Ovary (tissue), 9 donors: ENCODE measurements around the gene ZDHHC17. TPM values are rescaled to one million over a fixed set of nuclear protein-coding genes. Genes with fewer than 3 reads are reported as not detected.
A peak's percentile ranks its signal among the peaks of the same experiment; 100 is the strongest.
"Not testable (repeated sequence)": the region's sequence is repeated elsewhere in the genome, so short reads cannot be mapped to it uniquely, and the experiment has no call there.

Source experiments
- DNase-seq, 5 donors: peaks; one replicate each; pipeline ENCODE4 v3.0.0-alpha.2; 2019 to 2020
- H3K27ac ChIP-seq, 2 donors: fragments of 200-600 bp; one replicate each; pipeline versions ENCODE4 v1.5.1 to v1.8.0; 2019 to 2022
- H3K27me3 ChIP-seq: fragments of 200-600 bp; one replicate; pipeline ENCODE4 v1.8.0; 2022
- H3K36me3 ChIP-seq: fragments of 200-600 bp; sonication (generic); one replicate; pipeline ENCODE4 v1.5.1; 2019
- H3K4me1 ChIP-seq: one replicate; pipeline ENCODE4 v1.8.1; 2013; ENCODE audit warnings: mild to moderate bottlenecking, moderate library complexity; ENCODE audit not compliant: insufficient read depth
- H3K4me3 ChIP-seq: fragments of 200-600 bp; sonication (generic); one replicate; pipeline ENCODE4 v1.5.1; 2017
- H3K9me3 ChIP-seq, 2 donors: fragments of 200-600 bp in 1 of 2; sonication (generic) in 1 of 2; one replicate each; pipeline versions ENCODE4 v1.5.1 to v1.8.1; 2013 to 2019; ENCODE audit warnings: mild to moderate bottlenecking in 1 of 2, moderate library complexity in 1 of 2
- EP300 ChIP-seq: sonication (generic); formaldehyde crosslinking; IDR thresholded peaks from one replicate; pipeline ENCODE4 v1.6.1; 2017; ENCODE audit warnings: antibody characterized with exemption
- POLR2A ChIP-seq: fragments of 450-650 bp; IDR thresholded peaks from one replicate; pipeline ENCODE4 v1.6.1; 2017; ENCODE audit warnings: antibody characterized with exemption, mild to moderate bottlenecking, moderate library complexity
- WGBS, 3 donors: extraction: QIAGEN DNeasy Blood & Tissue Kit in 1 of 3; methylation state at CpG; one replicate each; pipeline versions ENCODE4 v1.1.5 to v1.1.7; 2013 to 2017; 5-methylcytosine and 5-hydroxymethylcytosine counted together
- intact Hi-C, 4 donors: fragments of 100-400 bp; cut with DNase I; formaldehyde crosslinking; loops; one replicate each; pipeline versions ENCODE4 v1.11.0 to v1.15.1; 2022 to 2023
- polyA plus RNA-seq, 2 donors: library from polyadenylated mRNA; stranded (reverse); fragments of 200-250 nt in 1 of 2; fragments of 350-450 nt in 1 of 2; fragmentation: Illumina TruSeq in 1 of 2; extraction: RNeasy Lipid Tissue Mini Kit (QIAGEN cat#74804) in 1 of 2; gene quantifications; one replicate each; pipeline ENCODE4 v1.2.3, GENCODE V29; 2013 to 2014
- total RNA-seq, 7 donors: library from RNA; depleted of rRNA in 2 of 7; stranded (reverse); fragments of >200 nt in 2 of 7; fragmentation: NEBNext Ultra II Directional in 3 of 7; extraction: Animal tissue kit (Norgen Biotek cat#: 25700) in 3 of 7; gene quantifications; one replicate each; pipeline versions ENCODE4 v1.1.0 to v1.2.4, GENCODE V29; 2016 to 2023
- TF ChIP-seq, protein P1 (sequence below), 3 donors: fragments of 450-650 bp in 2 of 3; fragments of 200-600 bp in 1 of 3; IDR thresholded peaks; one replicate each; pipeline versions ENCODE4 v1.5.1 to v1.8.0; 2016 to 2022; ENCODE audit warnings: antibody characterized with exemption in 3 of 3, mild to moderate bottlenecking in 1 of 3
- donor health status: DM: no; HTN: no; CAD: no; lungs with moderate emphysema.
- donor health status: DM: no; HTN: no; CAD: no.
- donor health status: Bipolar disorder and iron deficiency.
- donor health status: DM: yes; HTN: yes; CAD: no.
- donor health status: DM: no; HTN: no; CAD: no.
- donor health status: DM: yes; HTN: yes; CAD: no.

ZDHHC17 gene
- total and polyA plus RNA-seq, 9 donors, result 19.3 to 76.7 (median 37.6) TPM

- Histone ChIP-seq H3K36me3 (no peaks in the 10 kb centered on the region), H3K9me3 (no peaks in the 10 kb centered on the region), H3K4me1 (peaks cover 3% of the 10 kb centered on the region), H3K27me3 (no peaks in the 10 kb centered on the region), H3K4me3 (no peak overlapping the region), H3K27ac (no peak overlapping the region)
- 78 to 90% (median 78%) methylated on average over 5 of the region's 5 CpGs for WGBS, 3 donors
- intact Hi-C loops, result no loop called here
- DNase-seq, result no peak
- no peak for TF ChIP-seq POLR2A
- TF ChIP-seq, protein P1, sequence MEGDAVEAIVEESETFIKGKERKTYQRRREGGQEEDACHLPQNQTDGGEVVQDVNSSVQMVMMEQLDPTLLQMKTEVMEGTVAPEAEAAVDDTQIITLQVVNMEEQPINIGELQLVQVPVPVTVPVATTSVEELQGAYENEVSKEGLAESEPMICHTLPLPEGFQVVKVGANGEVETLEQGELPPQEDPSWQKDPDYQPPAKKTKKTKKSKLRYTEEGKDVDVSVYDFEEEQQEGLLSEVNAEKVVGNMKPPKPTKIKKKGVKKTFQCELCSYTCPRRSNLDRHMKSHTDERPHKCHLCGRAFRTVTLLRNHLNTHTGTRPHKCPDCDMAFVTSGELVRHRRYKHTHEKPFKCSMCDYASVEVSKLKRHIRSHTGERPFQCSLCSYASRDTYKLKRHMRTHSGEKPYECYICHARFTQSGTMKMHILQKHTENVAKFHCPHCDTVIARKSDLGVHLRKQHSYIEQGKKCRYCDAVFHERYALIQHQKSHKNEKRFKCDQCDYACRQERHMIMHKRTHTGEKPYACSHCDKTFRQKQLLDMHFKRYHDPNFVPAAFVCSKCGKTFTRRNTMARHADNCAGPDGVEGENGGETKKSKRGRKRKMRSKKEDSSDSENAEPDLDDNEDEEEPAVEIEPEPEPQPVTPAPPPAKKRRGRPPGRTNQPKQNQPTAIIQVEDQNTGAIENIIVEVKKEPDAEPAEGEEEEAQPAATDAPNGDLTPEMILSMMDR (IDR thresholded peaks at IDR 0.05), result no peak
- no peak for TF ChIP-seq EP300
Observed at GRCh38 chr12:76778364-76778763, 14.4 kb downstream of the ZDHHC17 start.

DNA sequence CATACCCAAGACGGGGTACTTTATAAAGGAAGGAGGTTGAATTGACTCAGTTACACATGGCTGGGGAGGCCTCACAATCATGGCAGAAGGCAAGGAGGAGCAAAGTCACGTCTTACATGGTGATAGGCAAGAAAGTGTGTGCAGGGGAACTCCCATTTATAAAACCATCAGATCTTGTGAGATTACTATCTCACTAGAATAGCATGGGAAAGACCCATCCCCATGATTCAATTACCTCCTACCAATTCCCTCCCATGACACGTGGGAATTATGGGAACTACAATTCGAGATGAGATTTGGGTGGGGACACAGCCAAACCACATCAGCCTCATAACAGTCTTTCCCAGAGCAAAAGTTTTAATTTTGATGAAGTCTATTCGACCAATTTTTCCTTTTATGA, 15.4 kb downstream of the ZDHHC17 start:
- 92 to 96% (median 95%) methylated on average over 5 of the region's 5 CpGs for WGBS, 3 donors
- intact Hi-C loops, H3K4me1 ChIP-seq: not testable (repeated sequence)

GRCh38 chr12:76781321-76781720, 17.4 kb downstream of the ZDHHC17 start:
- TF ChIP-seq POLR2A, result no peak
- no peak for TF ChIP-seq EP300
- TF ChIP-seq, protein P1 (IDR thresholded peaks at IDR 0.05), result no peak
- no peak overlapping the region for H3K27ac ChIP-seq
- no peaks in the 10 kb centered on the region for H3K36me3 ChIP-seq
- peaks cover 2% of the 10 kb centered on the region for H3K4me1 ChIP-seq
- no peak for DNase-seq
- 70 to 75% (median 72%) methylated on average over 3 of the region's 3 CpGs for WGBS, 3 donors
- intact Hi-C loops, result no loop called here
- H3K4me3 ChIP-seq, result no peak overlapping the region
- no peaks in the 10 kb centered on the region for H3K9me3 ChIP-seq
- no peaks in the 10 kb centered on the region for H3K27me3 ChIP-seq

More for the DNA sequence above, 15.4 kb downstream of the ZDHHC17 start:
- H3K9me3 ChIP-seq, H3K27me3 ChIP-seq, H3K4me3 ChIP-seq, H3K36me3 ChIP-seq, DNase-seq, H3K27ac ChIP-seq: not testable (repeated sequence)

DNA sequence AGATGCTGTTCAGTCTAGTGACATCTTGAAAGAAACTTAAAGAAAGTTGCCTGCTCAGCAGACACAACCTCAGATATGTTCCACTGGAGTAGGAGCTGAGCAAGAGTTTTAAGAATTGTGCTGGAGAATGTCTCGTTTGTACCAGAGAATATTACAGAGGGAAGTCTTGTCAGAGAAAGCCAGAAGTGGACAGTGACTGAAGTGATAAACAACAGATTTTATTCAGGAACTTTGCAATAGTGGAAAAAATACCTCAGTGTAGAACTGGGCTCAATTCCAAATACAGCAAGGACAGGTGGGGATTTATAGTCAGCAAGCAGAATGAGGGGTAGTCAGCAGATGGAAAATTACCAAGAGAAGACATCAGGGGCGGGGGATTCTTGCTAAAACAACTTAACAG, 18.6 kb downstream of the ZDHHC17 start:
- 68 to 73% (median 69%) methylated on average over 2 of the region's 2 CpGs for WGBS, 3 donors
- Histone ChIP-seq H3K27me3 (no peaks in the 10 kb centered on the region), H3K4me3 (no peak overlapping the region), H3K36me3 (no peaks in the 10 kb centered on the region), H3K4me1 (peaks cover 4% of the 10 kb centered on the region), H3K27ac (peak overlapping the region in 1 of 2 donors; percentile 22), H3K9me3 (no peaks in the 10 kb centered on the region)
- no peak for DNase-seq
- TF ChIP-seq POLR2A, result no peak
- intact Hi-C loops, result no loop called here

- TF ChIP-seq POLR2A (no peak), EP300 (no peak)
- TF ChIP-seq, protein P1 (IDR thresholded peaks at IDR 0.05), result no peak
- Histone ChIP-seq H3K27me3 (no peaks in the 10 kb centered on the region), H3K4me1 (peaks cover 4% of the 10 kb centered on the region), H3K36me3 (no peaks in the 10 kb centered on the region), H3K27ac (peak overlapping the region in 1 of 2 donors; percentile 12), H3K9me3 (no peaks in the 10 kb centered on the region), H3K4me3 (no peak overlapping the region)
- WGBS, 3 donors, result 5 to 6% (median 5%) methylated on average over 4 of the region's 4 CpGs
- intact Hi-C loops, result no loop called here
- DNase-seq, result no peak
Observed at GRCh38 chr12:76784600-76785051, 20.7 kb downstream of the ZDHHC17 start.

DNA sequence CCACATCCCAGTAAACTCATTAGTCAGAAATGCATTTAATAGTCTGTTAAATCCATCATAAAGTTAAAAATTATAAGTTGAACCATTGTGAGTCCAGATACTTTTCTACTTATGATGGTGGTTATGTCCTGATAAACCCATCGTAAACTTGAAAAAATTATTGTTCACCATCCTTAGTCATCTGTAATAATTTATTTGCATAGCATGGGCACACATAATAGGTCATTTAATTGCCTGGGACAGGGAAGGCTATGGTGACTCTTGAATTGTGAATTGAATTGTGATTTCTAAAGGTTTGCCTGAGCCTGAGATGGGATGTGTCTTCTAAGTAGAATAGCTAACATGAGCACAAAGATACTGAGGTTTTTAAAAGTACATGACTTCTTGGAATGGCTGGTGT, 21.5 kb downstream of the ZDHHC17 start:
- Histone ChIP-seq H3K27ac (no peak overlapping the region), H3K36me3 (no peaks in the 10 kb centered on the region), H3K9me3 (no peaks in the 10 kb centered on the region), H3K27me3 (no peaks in the 10 kb centered on the region), H3K4me1 (peaks cover 4% of the 10 kb centered on the region), H3K4me3 (no peak overlapping the region)
- intact Hi-C loops, result no loop called here
- no peak for TF ChIP-seq POLR2A
- TF ChIP-seq, protein P1 (IDR thresholded peaks at IDR 0.05), result no peak
- no peak for TF ChIP-seq EP300
- no peak for DNase-seq
- WGBS, 3 donors, result 89 to 93% (median 89%) methylated on average over 1 of the region's 1 CpG
